ENCODE data around the gene MEIKIN.
"Not testable (repeated sequence)": the region's sequence is repeated elsewhere in the genome, so short reads cannot be mapped to it uniquely, and the experiment has no call there.

Gene MEIKIN

GRCh38 chr5:131906668-131907067 lies 38.8 kb downstream of the MEIKIN start:
- DNase-seq (ENCODE audit: low read depth in 2 of 2) = no peak

DNA sequence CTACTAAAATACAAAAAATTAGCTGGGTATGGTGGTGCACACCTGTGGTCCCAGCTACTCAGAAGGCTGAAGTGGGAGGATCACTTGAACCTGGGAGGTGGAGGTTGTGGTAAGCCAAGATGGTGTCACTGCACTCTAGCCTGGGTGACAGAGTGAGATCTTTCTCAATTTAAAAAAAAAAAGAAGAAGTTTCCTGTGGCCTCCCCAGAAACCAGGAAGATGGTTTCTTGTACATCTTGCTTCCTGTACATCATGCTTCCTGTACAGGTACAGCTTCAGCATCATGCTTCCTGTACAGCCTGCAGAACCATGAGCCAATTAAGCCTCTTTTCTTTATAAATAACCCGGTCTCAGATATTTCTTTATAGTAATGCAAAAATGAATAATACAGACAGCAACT lies 43.2 kb downstream of the MEIKIN start:
- DNase-seq (ENCODE audit: low read depth in 2 of 2) = not testable (repeated sequence)

DNA sequence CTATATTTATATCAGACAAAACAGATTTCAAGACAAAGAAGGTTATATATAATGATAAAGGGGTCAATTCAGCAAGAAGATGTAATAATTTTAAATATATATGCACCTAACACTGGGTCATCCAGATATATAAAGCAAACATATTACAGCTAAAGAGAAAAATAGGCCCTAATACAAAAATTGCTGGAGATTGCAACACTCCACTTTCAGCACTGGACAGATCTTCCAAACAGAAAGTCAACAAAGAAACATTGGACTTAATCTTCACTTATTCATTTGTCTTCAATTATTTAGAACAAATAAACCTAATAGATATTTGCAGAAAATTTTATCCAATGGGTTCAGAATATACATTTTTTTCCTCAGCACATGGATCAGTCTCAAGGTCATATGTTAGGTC lies 45.8 kb downstream of the MEIKIN start:
- no peak for DNase-seq (ENCODE audit: low read depth in 2 of 2)

- DNase-seq (ENCODE audit: low read depth in 2 of 2) = no peak
These were observed 61.5 kb downstream of the MEIKIN start for GRCh38 chr5:131883984-131884383.

GRCh38 chr5:131879705-131880104 lies 65.8 kb downstream of the MEIKIN start:
- DNase-seq (ENCODE audit: low read depth in 2 of 2) = no peak

DNA sequence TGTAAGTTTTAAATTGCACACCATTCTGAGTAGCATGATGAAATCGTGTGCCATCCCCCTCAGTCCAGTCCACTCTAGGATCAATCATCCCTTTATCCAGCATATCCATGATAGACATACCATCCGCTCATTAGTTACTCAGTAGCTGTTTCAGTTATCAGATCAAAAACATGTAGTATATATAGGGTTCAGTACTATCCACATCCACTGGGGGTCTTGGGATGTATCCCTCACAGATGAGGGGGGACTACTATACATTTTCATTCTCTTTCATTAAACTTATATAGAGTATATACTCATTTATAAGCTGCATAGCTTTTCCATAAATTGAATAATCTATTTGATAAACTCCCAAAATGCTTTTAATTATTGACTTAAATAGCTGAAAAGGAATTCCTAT lies 67.6 kb downstream of the MEIKIN start:
- DNase-seq (ENCODE audit: low read depth in 2 of 2) = no peak

GRCh38 chr5:131871251-131871650 lies 74.2 kb downstream of the MEIKIN start:
- DNase-seq (ENCODE audit: low read depth in 2 of 2) = not testable (repeated sequence)

DNA sequence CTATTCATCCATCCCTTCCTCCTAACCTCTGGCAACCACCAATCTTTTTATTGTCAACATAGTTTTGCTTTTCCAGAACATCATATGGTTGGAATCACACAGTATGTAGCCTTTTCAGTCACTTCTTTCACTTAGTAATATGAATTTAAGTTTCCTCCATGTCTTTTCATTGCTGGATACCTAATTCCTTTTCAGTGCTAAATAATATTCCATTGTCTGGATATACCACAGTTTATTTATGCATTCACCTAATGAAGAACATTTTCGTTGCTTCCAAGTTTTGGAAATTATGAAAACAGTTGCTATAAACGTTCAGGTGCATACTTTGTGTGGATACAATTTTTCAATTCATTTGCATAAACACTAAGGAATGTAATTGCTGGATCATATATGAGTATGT lies 77.9 kb downstream of the MEIKIN start:
- no peak for DNase-seq (ENCODE audit: low read depth in 2 of 2)

DNA sequence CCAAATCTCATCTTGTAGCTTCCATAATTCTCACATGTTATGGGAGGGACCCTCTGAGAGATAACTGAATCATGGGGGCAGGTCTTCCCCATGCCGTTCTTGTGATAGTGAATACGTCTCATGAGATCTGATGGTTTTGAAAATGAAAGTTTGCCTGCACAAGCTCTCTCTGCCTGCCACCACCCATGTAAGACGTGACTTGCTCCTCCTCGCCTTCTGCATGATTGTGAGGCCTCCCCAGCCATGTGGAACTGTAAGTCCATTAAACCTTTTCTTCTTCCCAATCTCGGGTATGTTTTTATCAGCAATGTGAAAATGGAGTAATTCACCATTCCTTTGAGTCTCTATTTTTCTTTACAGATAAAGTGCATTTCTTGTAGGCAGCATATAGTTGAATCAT lies 81.8 kb downstream of the MEIKIN start:
- no peak for DNase-seq (ENCODE audit: low read depth in 2 of 2)

DNA sequence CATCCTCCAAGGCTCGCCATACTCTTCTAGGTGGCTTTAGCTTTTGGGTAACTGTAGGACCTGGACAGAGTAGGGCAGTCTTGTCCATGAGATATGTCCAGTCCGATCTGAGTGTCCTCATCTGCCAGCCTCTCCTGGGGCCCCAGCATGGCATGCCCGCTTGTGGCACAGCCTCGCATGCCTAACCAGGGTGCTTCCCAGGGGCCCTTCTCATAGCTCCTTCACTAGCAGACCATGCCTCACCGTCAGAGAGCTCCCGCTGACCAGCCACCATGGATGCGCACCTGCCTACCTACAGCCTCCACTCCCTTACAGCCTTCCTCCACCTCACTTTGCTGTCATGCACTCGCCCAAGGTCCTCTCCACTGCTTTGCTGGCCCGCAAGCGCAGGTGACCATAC lies 88.1 kb downstream of the MEIKIN start:
- no peak for DNase-seq (ENCODE audit: low read depth in 2 of 2)

DNA sequence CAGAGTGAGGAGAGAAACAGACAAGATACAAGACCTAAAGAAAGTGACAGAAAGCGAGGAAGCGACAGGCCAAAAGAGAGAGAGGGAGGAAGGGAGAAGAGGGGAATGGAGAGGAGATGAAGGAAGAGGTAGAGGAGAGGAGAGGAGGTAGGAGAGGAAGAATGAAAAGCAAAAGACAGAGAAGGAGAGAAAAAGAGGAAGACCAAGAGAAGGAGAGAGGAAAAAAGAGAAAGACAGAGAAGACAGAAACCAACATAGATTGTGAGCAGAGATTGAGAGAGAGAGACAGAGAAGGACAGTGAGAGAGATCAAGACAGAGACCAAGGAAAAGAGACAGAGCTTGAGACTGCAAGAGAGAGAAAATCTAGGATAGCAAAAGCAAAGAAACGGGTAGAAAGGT lies 90.0 kb downstream of the MEIKIN start:
- DNase-seq (ENCODE audit: low read depth in 2 of 2) = no peak

DNA sequence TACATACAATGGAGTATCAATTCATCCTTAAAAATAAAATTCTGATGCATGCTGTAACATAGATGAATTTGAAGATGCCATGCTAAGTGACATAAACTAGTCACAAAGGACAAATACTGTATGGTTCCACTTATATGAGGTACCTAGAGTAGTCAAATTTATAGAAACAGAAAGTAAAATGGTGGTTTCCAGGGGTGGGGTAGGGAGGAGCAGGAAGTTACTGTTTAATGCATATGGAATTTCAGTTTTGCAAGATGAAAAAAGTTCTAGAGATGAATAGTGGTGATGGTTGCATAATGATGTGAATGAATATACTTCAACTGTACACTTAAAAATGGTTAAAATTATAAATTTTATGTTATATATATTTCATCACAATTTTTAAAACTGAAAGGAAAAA lies 91.3 kb downstream of the MEIKIN start:
- no peak for DNase-seq (ENCODE audit: low read depth in 2 of 2)

GRCh38 chr5:131848662-131849061 lies 96.8 kb downstream of the MEIKIN start:
- DNase-seq (ENCODE audit: low read depth in 2 of 2) = no peak

GRCh38 chr5:131846536-131846935 lies 98.9 kb downstream of the MEIKIN start:
- no peak for DNase-seq (ENCODE audit: low read depth in 2 of 2)

DNA sequence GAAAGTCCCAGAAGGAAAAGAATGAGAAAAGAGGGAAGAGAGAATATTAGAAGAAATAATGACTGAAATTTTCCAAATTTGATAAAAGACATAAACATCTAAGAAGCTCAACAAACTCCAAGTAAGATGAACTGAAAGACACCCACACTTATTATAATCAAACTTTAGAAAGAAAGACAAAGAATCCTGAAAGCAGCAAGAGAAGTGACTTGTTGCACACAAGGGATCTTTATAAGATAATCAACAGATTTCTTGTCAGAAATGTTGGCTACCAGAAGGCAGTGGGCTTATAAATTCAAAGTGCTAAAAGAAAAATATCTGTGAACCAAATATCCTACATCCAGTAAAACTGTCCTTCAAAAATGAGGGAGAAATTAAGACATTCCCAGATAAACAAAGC lies 99.6 kb downstream of the MEIKIN start:
- DNase-seq (ENCODE audit: low read depth in 2 of 2) = no peak

- not testable (repeated sequence) for DNase-seq (ENCODE audit: low read depth in 2 of 2)
These were observed 102.5 kb downstream of the MEIKIN start for GRCh38 chr5:131842971-131843370.

DNA sequence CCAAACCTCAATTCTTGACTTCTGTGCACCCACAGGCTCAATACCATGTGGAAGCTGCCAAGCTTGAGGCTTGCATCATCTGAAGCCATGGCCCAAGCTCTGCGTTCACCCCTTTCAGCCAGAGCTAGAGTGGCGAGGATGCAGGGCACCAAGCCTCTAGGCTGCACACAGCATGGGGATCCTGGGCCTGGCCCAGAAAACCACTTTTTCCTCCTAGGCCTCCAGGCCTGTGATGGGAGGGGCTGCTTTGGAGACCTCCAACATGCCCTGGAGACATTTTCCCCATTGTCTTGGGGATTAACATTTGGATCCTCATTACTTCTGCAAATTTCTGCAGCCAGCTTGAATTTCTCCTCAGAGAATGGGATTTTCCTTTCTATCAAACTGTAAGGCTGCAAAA lies 112.8 kb downstream of the MEIKIN start:
- not testable (repeated sequence) for DNase-seq (ENCODE audit: low read depth in 2 of 2)

DNA sequence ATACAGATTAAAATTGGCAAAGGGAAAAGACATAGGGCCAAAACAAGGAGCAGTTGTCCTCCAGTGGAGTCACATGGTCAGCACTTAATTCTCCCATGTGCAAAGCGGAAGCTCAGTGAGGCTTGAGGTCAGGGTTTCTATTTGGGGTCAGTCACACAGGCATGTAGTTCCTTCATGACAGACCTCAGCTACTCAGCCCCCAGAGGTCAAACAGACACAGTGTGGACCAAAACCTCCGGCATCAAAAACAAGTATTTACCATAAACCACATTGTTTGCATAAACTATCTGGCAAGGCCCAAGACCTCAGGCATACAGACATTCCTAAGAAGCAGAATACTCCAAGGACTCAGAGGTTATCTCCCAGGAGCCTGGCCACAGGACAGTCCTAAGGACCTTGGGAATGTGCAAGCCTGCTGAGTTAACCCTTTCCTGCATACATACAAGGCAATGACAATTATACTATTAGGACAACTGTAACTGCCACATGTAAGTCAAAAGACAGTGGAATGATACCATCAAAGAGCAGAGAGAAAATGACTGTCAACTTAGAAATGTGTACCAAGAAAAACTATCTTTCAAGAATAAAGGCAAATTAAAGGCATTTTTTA lies 120.0 kb downstream of the MEIKIN start:
- DNase-seq (ENCODE audit: low read depth in 2 of 2) = no peak

DNA sequence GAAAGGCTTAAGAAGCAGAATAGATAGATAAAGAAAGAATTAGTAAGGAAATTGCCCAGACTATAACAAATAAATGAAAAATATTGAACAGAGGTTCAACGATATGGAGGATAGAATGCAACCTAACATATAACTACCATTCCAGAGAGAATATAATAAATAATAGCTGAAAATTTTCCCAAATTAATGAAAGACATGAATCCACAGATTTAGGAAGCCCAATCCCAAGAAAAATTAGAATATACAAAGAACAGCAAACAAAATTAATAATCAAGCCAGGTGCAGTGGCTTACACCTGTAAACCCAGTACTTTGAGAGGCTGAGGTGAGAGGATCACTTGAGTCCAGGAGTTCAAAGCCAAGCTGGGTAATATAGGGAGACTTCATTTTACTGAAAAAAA lies 120.8 kb downstream of the MEIKIN start:
- no peak for DNase-seq (ENCODE audit: low read depth in 2 of 2)

DNA sequence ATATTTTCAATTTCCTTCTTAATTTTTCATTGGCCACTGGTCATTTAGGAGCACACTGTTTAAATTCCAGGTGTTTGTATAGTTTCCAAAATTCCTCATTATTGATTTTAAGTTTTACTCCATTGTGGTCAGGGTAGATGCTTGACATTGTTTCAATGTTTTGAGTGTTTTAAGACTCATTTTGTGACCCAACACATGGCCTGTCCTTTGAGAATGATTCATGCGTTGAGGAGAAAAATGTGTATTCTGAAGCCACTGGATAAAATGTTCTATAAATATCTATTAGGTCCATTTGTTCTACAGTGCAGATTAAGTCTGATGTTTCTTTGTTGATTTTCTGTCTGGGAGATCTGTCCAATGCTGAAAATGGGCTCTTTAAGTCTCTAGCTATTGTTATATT lies 124.2 kb downstream of the MEIKIN start:
- DNase-seq (ENCODE audit: low read depth in 2 of 2) = no peak

DNA sequence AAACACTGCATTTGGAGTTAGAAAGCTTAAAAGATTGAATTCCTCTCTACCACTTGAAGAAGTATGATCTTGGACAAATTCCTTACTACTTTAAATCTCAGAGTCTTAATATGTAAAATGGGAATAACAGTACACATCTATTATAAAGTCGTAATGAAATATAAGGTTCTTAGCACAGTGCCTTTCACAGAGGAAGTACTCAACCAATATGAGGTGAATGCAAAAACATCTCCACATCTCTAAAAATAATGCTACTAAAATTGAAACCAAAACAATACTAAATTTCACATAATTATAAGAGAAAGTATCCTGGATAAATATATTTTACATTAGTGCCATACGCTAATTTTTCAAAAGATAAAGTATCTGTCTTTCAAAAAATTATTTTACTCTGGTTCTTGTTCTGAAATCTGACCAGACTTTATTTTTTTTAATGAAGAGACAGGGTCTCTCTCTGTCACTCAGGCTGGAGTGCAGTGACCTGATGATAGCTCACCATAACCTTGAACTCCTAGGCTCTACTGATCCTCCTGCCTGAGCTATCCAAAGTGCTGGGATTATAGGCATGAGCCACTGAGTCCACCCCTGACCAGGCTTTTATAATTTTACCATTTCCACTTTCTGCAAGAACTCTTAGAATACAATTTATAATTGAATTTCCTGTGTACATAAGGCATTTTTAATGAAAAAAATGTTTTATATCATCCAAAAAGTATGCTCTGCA lies 127.3 kb downstream of the MEIKIN start:
- no peak for DNase-seq (ENCODE audit: low read depth in 2 of 2)

- DNase-seq (ENCODE audit: low read depth in 2 of 2) = no peak
These were observed 130.5 kb downstream of the MEIKIN start for GRCh38 chr5:131814990-131815389.

DNA sequence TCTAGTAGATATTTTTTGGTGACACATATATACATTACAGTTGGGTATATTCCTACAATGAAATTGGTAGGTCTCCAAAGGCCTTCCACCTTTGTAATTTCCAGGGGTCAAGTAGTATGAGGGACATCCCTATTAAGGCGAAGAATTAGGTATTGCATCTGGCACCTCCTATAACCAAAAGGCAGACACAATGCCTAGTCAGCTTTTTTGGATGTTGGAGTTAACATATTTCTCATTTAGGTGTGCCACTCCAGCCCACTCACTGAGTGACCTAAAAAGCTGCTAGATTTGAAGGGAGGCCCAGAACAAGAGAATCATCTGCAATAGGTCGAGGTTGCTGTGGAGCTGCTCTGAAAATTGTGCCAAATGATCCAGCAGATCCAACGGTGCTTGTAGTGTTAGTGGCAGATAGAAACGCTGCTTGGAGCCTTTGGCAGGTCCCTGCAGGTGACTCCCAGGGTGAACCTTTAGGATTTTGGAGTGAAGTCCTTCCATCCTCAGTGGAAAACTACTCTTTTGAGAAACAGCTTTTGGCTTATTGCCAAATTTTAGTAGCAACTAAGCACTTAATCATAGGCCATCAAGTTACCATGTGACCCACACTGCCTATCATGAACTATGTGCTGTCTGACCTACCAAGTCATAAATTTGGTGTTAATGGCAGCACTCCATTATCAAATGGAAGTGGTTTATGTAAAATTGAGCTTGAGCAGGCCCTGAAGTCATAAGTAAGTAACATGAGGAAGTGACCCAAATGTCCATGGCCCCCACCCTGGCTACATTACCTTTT lies 132.9 kb downstream of the MEIKIN start:
- no peak for DNase-seq (ENCODE audit: low read depth in 2 of 2)

Measured in activated CD8-positive, alpha-beta memory T cell treated with anti-CD3 and anti-CD28 coated beads for 4 hours (primary cell).